HepG2 (cell line): Measurements from ENCODE around the gene NBR1. TPM values are rescaled to one million over a fixed set of nuclear protein-coding genes. Genes with fewer than 3 reads are reported as not detected.

Experiments used
- ARNTL ChIP-seq: sonication (generic); formaldehyde crosslinking; IDR thresholded peaks from 2 replicates; pipeline ENCODE4 v1.4.0; 2020; ENCODE audit warnings: mild to moderate bottlenecking, missing genetic modification reagents
- CREBL2 ChIP-seq: sonication (generic); formaldehyde crosslinking; IDR thresholded peaks from 2 replicates; pipeline ENCODE4 v1.8.1; 2023; ENCODE audit warnings: missing genetic modification reagents, mild to moderate bottlenecking, borderline replicate concordance
- HES4 ChIP-seq: sonication (generic); formaldehyde crosslinking; IDR thresholded peaks from 2 replicates; pipeline ENCODE4 v1.9.0; 2021; ENCODE audit warnings: mild to moderate bottlenecking, missing genetic modification reagents, borderline replicate concordance
- HNF4G ChIP-seq, 2 experiments: sonication (generic) in 1 of 2; formaldehyde crosslinking in 1 of 2; IDR thresholded peaks; 2 replicates each; pipeline versions ENCODE4 v1.4.0 to v1.6.1; 2011 to 2020; ENCODE audit warnings: borderline replicate concordance in 2 of 2, low read depth in 2 of 2, mild to moderate bottlenecking in 2 of 2, low read length in 1 of 2, missing genetic modification reagents in 1 of 2, moderate library complexity in 1 of 2
- MEIS2 ChIP-seq: sonication (generic); formaldehyde crosslinking; IDR thresholded peaks from 2 replicates; pipeline ENCODE4 v1.9.0; 2021; ENCODE audit warnings: mild to moderate bottlenecking, missing genetic modification reagents
- NONO ChIP-seq, 2 experiments: fragments of 450-650 bp in 1 of 2; sonication (generic) in 1 of 2; formaldehyde crosslinking in 1 of 2; IDR thresholded peaks in 1 of 2; conservative IDR thresholded peaks in 1 of 2; 2 replicates each; pipeline versions ENCODE4 v1.6.1 to v1.8.0; 2017 to 2022; ENCODE audit warnings: mild to moderate bottlenecking in 1 of 2, missing genetic modification reagents in 1 of 2, moderate library complexity in 1 of 2
- NR0B2 ChIP-seq: sonication (generic); formaldehyde crosslinking; IDR thresholded peaks from 2 replicates; pipeline ENCODE4 v1.4.0; 2020; ENCODE audit warnings: mild to moderate bottlenecking, missing genetic modification reagents
- NRL ChIP-seq: sonication (generic); formaldehyde crosslinking; IDR thresholded peaks from 2 replicates; pipeline ENCODE4 v1.5.0; 2020; ENCODE audit warnings: missing genetic modification reagents, mild to moderate bottlenecking, moderate library complexity, borderline replicate concordance
- RNF2 ChIP-seq: fragments of 450-650 bp; conservative IDR thresholded peaks from 2 replicates; pipeline ENCODE4 v1.6.1; 2016; ENCODE audit warnings: low read depth
- STAT6 ChIP-seq: sonication (generic); formaldehyde crosslinking; IDR thresholded peaks from 2 replicates; pipeline ENCODE4 v1.4.0; 2020; ENCODE audit warnings: missing genetic modification reagents, mild to moderate bottlenecking, borderline replicate concordance
- SUZ12 ChIP-seq: fragments of 150-350 bp; IDR thresholded peaks from 2 replicates; pipeline ENCODE4 v1.6.1; 2014; ENCODE audit warnings: low read depth, low read length
- TBP ChIP-seq: sonication (generic); formaldehyde crosslinking; IDR thresholded peaks from 2 replicates; pipeline ENCODE4 v1.5.0; 2020; ENCODE audit warnings: missing genetic modification reagents
- TFE3 ChIP-seq: IDR thresholded peaks from 2 replicates; pipeline ENCODE4 v1.6.1; 2016
- ZFP36L1 ChIP-seq: sonication (generic); formaldehyde crosslinking; IDR thresholded peaks from 2 replicates; pipeline ENCODE4 v1.8.0; 2022; ENCODE audit warnings: mild to moderate bottlenecking, missing genetic modification reagents, moderate library complexity
- ZFX ChIP-seq: sonication (generic); formaldehyde crosslinking; IDR thresholded peaks from 2 replicates; pipeline ENCODE4 v1.4.0; 2020; ENCODE audit warnings: mild to moderate bottlenecking, low read depth, missing genetic modification reagents, moderate library complexity
- ZNF225 ChIP-seq: sonication (generic); formaldehyde crosslinking; IDR thresholded peaks from 2 replicates; pipeline ENCODE4 v1.4.0; 2020; ENCODE audit warnings: mild to moderate bottlenecking, missing genetic modification reagents
- ZNF275 ChIP-seq: sonication (generic); formaldehyde crosslinking; IDR thresholded peaks from 2 replicates; pipeline ENCODE4 v1.8.0; 2022; ENCODE audit warnings: missing genetic modification reagents, mild to moderate bottlenecking, inconsistent platforms, borderline replicate concordance
- ZNF30 ChIP-seq: sonication (generic); formaldehyde crosslinking; IDR thresholded peaks from 2 replicates; pipeline ENCODE4 v1.5.0; 2020; ENCODE audit warnings: mild to moderate bottlenecking, missing genetic modification reagents
- ZNF501 ChIP-seq: sonication (generic); formaldehyde crosslinking; IDR thresholded peaks from 2 replicates; pipeline ENCODE4 v1.5.1; 2020; ENCODE audit warnings: mild to moderate bottlenecking, moderate library complexity, missing genetic modification reagents
- ZNF747 ChIP-seq: sonication (generic); formaldehyde crosslinking; IDR thresholded peaks from 2 replicates; pipeline ENCODE4 v1.8.1; 2023; ENCODE audit warnings: missing genetic modification reagents, mild to moderate bottlenecking, borderline replicate concordance
- ZNF761 ChIP-seq: sonication (generic); formaldehyde crosslinking; conservative IDR thresholded peaks from 2 replicates; pipeline ENCODE4 v1.4.0; 2020; ENCODE audit warnings: mild to moderate bottlenecking, missing genetic modification reagents
- polyA plus RNA-seq, 8 experiments: library from polyadenylated mRNA; depleted of rRNA in 3 of 8; stranded (reverse) in 7 of 8; unstranded in 1 of 8; fragments of >200 nt; fragmentation: Illumina TruSeq in 4 of 8; extraction: Trizol in 4 of 8; gene quantifications; 2 replicates each; pipeline versions ENCODE4 v1.2.1 to v1.2.3, GENCODE V29; 2011 to 2016; ENCODE audit warnings: low read depth in 4 of 8, missing spikeins in 1 of 8, mixed read lengths in 1 of 8; ENCODE audit not compliant: insufficient read depth in 1 of 8
- total RNA-seq, 5 experiments: library from RNA; depleted of rRNA; stranded (reverse); fragments of >200 nt; fragmentation: Illumina TruSeq; extraction: Trizol; gene quantifications; 2 replicates each; pipeline ENCODE4 v1.2.3, GENCODE V29; 2016; ENCODE audit warnings: low read depth in 1 of 5

Gene NBR1
- total and polyA plus RNA-seq, 2 of the 13 experiments (the other 11 are each of a cell fraction or from before 2014, with no cell fraction given): 51.7 to 121 TPM

- peak; percentile 73; the same call in 1 of the 2 replicates for TF ChIP-seq NR0B2 (CRISPR knock-in tag)
- 0 out of 2 replicates have a peak, but pooled peaks have one; percentile 63 for TF ChIP-seq ZNF275
- TF ChIP-seq ZFP36L1 (CRISPR knock-in tag): peak; percentile 3; the same call in 1 of the 2 replicates
- peak; percentile 44 for TF ChIP-seq STAT6 (CRISPR knock-in tag)
- peak; percentile 97 for TF ChIP-seq ZNF761 (CRISPR knock-in tag)
- TF ChIP-seq ARNTL (CRISPR knock-in tag): peak; percentile 96
- no peak for TF ChIP-seq TBP (CRISPR knock-in tag)
- 0 out of 2 replicates have a peak, but pooled peaks have one; percentile 67 for TF ChIP-seq ZNF30
- peak; percentile 88 for TF ChIP-seq HNF4G (IDR thresholded peaks at IDR 0.05; ENCODE audit: borderline replicate concordance, low read depth, low read length)
- peak; percentile 89 for TF ChIP-seq HNF4G (CRISPR knock-in tag; IDR thresholded peaks at IDR 0.05; ENCODE audit: borderline replicate concordance, low read depth)
- peak; percentile 87 for TF ChIP-seq ZNF501 (CRISPR knock-in tag)
- peak; percentile 69; the same call in 1 of the 2 replicates for TF ChIP-seq RNF2
- TF ChIP-seq MEIS2: peak; percentile 51
- TF ChIP-seq SUZ12: no peak
- peak; percentile 55; the same call in 1 of the 2 replicates for TF ChIP-seq ZNF747 (CRISPR knock-in tag)
- peak; percentile 73; the same call in 1 of the 2 replicates for TF ChIP-seq TFE3 (CRISPR knock-in tag)
- TF ChIP-seq CREBL2 (CRISPR knock-in tag): no peak
- peak; percentile 78; the same call in 1 of the 2 replicates for TF ChIP-seq HES4 (CRISPR knock-in tag)
- peak; percentile 41; the same call in 1 of the 2 replicates for TF ChIP-seq NRL
- TF ChIP-seq ZFX (CRISPR knock-in tag): peak; percentile 63
- TF ChIP-seq ZNF225 (CRISPR knock-in tag): no peak; the same call in 1 of the 2 replicates
- no peak for TF ChIP-seq NONO (IDR thresholded peaks at IDR 0.05)
- peak; percentile 67; the same call in 1 of the 2 replicates for TF ChIP-seq NONO (CRISPR knock-in tag; conservative IDR thresholded peaks at IDR 0.05)
These were observed 46.0 kb downstream of the NBR1 start (continued) for GRCh38 chr17:43216762-43217613.
